Measurements from ENCODE around the gene ANGPTL2.

DNA sequence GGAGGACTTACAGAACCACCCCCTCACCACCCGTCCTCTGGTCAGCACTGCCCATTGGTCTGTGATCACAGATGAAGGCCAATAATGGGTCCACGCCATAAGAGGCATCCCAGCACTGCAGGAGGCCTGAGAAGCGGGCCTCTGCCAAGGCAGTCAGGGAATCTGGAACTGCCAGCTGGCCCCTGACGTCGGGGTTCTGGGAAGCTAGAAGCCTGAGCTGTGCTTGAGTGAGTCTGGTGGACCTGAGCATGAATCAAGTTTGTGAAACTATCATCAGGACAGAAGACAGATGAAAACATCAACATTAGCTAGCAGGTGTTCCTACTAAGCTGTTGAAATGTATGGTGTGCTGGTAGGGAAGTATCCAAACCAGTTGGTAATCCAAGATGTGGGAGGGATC lies 7.8 kb downstream of the ANGPTL2 start:
- TF ChIP-seq, protein P1, sequence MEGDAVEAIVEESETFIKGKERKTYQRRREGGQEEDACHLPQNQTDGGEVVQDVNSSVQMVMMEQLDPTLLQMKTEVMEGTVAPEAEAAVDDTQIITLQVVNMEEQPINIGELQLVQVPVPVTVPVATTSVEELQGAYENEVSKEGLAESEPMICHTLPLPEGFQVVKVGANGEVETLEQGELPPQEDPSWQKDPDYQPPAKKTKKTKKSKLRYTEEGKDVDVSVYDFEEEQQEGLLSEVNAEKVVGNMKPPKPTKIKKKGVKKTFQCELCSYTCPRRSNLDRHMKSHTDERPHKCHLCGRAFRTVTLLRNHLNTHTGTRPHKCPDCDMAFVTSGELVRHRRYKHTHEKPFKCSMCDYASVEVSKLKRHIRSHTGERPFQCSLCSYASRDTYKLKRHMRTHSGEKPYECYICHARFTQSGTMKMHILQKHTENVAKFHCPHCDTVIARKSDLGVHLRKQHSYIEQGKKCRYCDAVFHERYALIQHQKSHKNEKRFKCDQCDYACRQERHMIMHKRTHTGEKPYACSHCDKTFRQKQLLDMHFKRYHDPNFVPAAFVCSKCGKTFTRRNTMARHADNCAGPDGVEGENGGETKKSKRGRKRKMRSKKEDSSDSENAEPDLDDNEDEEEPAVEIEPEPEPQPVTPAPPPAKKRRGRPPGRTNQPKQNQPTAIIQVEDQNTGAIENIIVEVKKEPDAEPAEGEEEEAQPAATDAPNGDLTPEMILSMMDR (IDR thresholded peaks at IDR 0.05; ENCODE audit: low read depth, low read length, poor library complexity, severe bottlenecking): no peak
- TF ChIP-seq EZH2phosphoT487 (IDR thresholded peaks at IDR 0.05; ENCODE audit: borderline replicate concordance, low read length): no peak
